HL-60 (cell line): Measurements from ENCODE around the gene MRPL33.

ENCODE experiments used
- DNase-seq, 2 experiments: peaks; one replicate each; pipeline ENCODE4 v3.0.0-alpha.2; 2010 to 2020; ENCODE audit warnings: low read depth in 1 of 2, low spot score in 1 of 2
- H3K27ac ChIP-seq: fragments of 250-450 bp; sonication (Bioruptor Pico); replicated peaks from 2 replicates; pipeline ENCODE4 v1.5.1; 2020; ENCODE audit warnings: mild to moderate bottlenecking, moderate library complexity
- H3K27me3 ChIP-seq: fragments of 250-450 bp; sonication (Bioruptor Pico); 2 replicates; pipeline ENCODE4 v1.5.1; 2021; ENCODE audit warnings: mild to moderate bottlenecking, moderate library complexity; ENCODE audit not compliant: insufficient read depth, poor library complexity, severe bottlenecking
- H3K4me3 ChIP-seq: replicated peaks from 2 replicates; pipeline ENCODE4 v1.5.1; 2011; ENCODE audit warnings: mild to moderate bottlenecking, control low read depth, low read length; ENCODE audit not compliant: insufficient read depth
- CTCF ChIP-seq: IDR thresholded peaks from one replicate; pipeline ENCODE4 v1.5.1; 2011; ENCODE audit warnings: low read length, control low read depth, inconsistent platforms; ENCODE audit not compliant: insufficient read depth
- GABPA ChIP-seq: IDR thresholded peaks from 2 replicates; pipeline ENCODE4 v1.6.1; 2012; ENCODE audit warnings: low read depth
- POLR2AphosphoS5 ChIP-seq: IDR thresholded peaks from 2 replicates; pipeline ENCODE4 v1.6.1; 2012; ENCODE audit warnings: low read depth
- REST ChIP-seq: IDR thresholded peaks from 2 replicates; pipeline ENCODE4 v1.6.1; 2012; ENCODE audit warnings: low read depth; ENCODE audit not compliant: insufficient replicate concordance
- SPI1 ChIP-seq: IDR thresholded peaks from 2 replicates; pipeline ENCODE4 v1.6.1; 2012; ENCODE audit warnings: low read depth, mild to moderate bottlenecking, borderline replicate concordance

Gene MRPL33

DNA sequence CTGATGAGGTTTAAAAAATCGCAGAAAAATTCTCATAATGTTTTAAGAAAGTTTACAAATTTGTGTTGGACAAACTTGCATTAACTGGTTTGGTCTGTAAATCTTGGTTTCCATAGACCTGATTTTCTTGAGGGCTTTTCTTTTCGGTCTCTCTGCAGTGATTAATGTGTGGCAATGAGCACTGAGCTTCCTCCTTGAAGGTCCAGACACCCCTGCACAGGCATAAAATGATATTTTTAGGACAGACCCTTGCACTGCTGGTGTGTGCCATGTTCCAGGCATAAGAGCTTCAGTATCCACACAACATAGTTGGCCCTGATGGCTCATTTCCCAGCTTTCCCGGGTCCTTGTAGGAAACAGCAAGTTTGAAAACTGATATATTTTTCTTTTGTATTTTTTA lies 33.7 kb downstream of the MRPL33 start:
- DNase-seq = peak in 1 of 2 experiments; percentile 38
- H3K27me3 ChIP-seq = no peaks in the 10 kb centered on the region
- TF ChIP-seq GABPA (no peak), CTCF (no peak), SPI1 (no peak)
- H3K27ac ChIP-seq = no peak overlapping the region
- no peak overlapping the region for H3K4me3 ChIP-seq

DNA sequence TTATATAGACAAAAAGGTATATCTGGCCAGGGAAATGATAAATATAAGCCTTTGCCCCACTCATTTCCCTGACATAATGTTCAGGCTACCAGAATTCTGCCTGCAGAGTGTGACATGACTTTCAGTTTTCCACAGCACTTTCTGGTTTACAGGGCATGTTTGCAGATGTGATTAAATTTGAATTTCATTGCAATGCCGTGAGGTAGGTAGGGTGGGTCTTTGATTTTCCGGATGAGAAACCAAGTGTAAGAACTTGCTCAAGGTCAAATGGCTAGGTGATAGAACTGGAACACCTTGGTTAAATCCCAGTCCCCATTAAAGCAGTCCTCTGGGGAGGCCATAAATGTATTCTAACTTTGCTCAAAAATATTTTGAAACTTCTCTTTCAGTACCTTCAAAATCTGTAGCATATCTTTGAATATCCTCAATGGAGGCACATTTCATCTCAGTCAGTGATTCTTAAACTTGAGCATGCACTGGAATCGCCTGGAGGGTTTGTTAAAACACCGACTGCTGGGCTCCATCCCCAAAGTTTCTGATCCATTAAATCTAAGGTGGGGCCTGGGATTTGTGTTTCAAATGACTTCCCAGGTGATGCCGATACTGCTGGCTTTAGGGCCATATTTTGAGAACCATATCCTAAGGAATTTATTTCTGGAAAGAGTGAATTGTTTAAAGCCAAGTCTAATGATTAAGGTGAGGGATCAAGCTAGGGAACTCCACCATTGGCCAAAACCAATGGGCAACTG lies 35.0 kb downstream of the MRPL33 start:
- DNase-seq = no peak
- Histone ChIP-seq H3K27ac (no peak overlapping the region), H3K27me3 (no peaks in the 10 kb centered on the region), H3K4me3 (no peak overlapping the region)
- no peak for TF ChIP-seq REST
- no peak for TF ChIP-seq GABPA
- no peak for TF ChIP-seq SPI1
- no peak for TF ChIP-seq POLR2AphosphoS5
- no peak for TF ChIP-seq CTCF

DNA sequence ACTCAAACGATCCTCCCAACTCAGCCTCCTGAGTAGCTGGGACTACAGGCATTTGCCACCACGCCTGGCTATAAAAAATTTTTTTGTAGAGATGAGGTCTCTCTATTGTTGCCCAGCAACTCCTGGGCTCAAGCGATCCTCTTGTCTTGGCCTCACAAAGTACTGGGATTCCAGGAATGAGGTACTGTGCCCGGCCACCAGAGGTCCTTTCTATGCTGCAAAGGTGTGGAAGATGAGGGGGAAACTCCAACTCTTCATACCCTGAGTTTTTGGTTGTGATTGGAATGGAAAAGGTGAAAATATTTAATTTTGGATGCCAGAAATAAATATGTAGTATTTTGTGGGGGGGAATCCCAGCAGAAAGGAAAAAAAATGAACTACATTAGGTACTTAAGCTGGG lies 36.0 kb downstream of the MRPL33 start:
- no peaks in the 10 kb centered on the region for H3K27me3 ChIP-seq
- no peak overlapping the region for H3K4me3 ChIP-seq
- no peak overlapping the region for H3K27ac ChIP-seq
- no peak for TF ChIP-seq REST
- no peak for TF ChIP-seq SPI1
- no peak for TF ChIP-seq GABPA
- TF ChIP-seq POLR2AphosphoS5 = no peak
- TF ChIP-seq CTCF = no peak
- DNase-seq = no peak

- no peak overlapping the region; the same call in 1 of the 2 replicates for H3K27ac ChIP-seq
- DNase-seq = no peak
- no peak for TF ChIP-seq SPI1
- H3K27me3 ChIP-seq = no peaks in the 10 kb centered on the region
- H3K4me3 ChIP-seq = no peak overlapping the region
These were observed 36.9 kb downstream of the MRPL33 start for GRCh38 chr2:27808418-27808817.
